Ishikawa (cell line): ENCODE data around the gene IFI27L1.

Experiments
- CEBPB ChIP-seq: IDR thresholded peaks from 2 replicates; pipeline ENCODE4 v1.6.1; 2012
- CREB1 ChIP-seq: IDR thresholded peaks from 2 replicates; pipeline ENCODE4 v1.6.1; 2012; ENCODE audit warnings: low read depth
- EGR1 ChIP-seq: IDR thresholded peaks from 2 replicates; pipeline ENCODE4 v1.6.1; 2012
- EP300 ChIP-seq: IDR thresholded peaks from 2 replicates; pipeline ENCODE4 v1.6.1; 2012; ENCODE audit warnings: borderline replicate concordance
- FOXM1 ChIP-seq: IDR thresholded peaks from 2 replicates; pipeline ENCODE4 v1.6.1; 2012; ENCODE audit warnings: low read depth, borderline replicate concordance
- MAX ChIP-seq: IDR thresholded peaks from 2 replicates; pipeline ENCODE4 v1.6.1; 2012
- NFIC ChIP-seq: IDR thresholded peaks from 2 replicates; pipeline ENCODE4 v1.6.1; 2012
- RAD21 ChIP-seq: IDR thresholded peaks from 2 replicates; pipeline ENCODE4 v1.6.1; 2012; ENCODE audit warnings: low read depth
- TAF1 ChIP-seq: IDR thresholded peaks from 2 replicates; pipeline ENCODE4 v1.6.1; 2012; ENCODE audit warnings: low read depth, mild to moderate bottlenecking
- TCF12 ChIP-seq: IDR thresholded peaks from 2 replicates; pipeline ENCODE4 v1.6.1; 2012; ENCODE audit warnings: low read depth
- TEAD4 ChIP-seq: IDR thresholded peaks from 2 replicates; pipeline ENCODE4 v1.6.1; 2012
- USF1 ChIP-seq: IDR thresholded peaks from 2 replicates; pipeline ENCODE4 v1.6.1; 2012
- YY1 ChIP-seq: IDR thresholded peaks from 2 replicates; pipeline ENCODE4 v1.6.1; 2012; ENCODE audit warnings: low read depth
- ZBTB7A ChIP-seq: IDR thresholded peaks from 2 replicates; pipeline ENCODE4 v1.6.1; 2012; ENCODE audit warnings: low read depth
- TF ChIP-seq, protein P1 (sequence below): IDR thresholded peaks from 2 replicates; pipeline ENCODE4 v1.6.1; 2012; ENCODE audit warnings: low read depth, mild to moderate bottlenecking

Gene IFI27L1

DNA sequence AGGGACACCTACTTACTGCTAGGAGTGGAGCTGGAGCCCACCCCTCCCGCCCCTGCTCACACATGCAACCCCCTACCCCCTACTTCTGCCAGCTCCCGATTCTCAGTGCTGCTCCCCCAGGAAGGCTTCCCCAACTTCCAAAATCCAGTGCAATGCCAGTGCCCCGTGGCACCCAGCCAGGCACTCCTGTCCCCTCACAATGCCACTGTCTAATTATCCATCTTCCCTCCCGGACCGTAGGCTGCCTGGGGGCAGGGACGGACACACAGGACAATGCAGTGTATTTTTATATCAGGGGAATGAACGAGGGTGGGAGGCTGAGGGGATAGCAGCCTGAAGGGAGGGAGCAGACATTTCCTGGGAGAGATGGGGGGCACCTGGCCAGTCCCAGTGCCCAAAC lies 42.6 kb upstream of the IFI27L1 start:
- TF ChIP-seq EGR1 (no peak), FOXM1 (no peak), TEAD4 (no peak), USF1 (no peak), MAX (no peak), RAD21 (no peak), YY1 (no peak), NFIC (no peak), CREB1 (no peak), EP300 (no peak), TAF1 (no peak), ZBTB7A (no peak)
- TF ChIP-seq, protein P1, sequence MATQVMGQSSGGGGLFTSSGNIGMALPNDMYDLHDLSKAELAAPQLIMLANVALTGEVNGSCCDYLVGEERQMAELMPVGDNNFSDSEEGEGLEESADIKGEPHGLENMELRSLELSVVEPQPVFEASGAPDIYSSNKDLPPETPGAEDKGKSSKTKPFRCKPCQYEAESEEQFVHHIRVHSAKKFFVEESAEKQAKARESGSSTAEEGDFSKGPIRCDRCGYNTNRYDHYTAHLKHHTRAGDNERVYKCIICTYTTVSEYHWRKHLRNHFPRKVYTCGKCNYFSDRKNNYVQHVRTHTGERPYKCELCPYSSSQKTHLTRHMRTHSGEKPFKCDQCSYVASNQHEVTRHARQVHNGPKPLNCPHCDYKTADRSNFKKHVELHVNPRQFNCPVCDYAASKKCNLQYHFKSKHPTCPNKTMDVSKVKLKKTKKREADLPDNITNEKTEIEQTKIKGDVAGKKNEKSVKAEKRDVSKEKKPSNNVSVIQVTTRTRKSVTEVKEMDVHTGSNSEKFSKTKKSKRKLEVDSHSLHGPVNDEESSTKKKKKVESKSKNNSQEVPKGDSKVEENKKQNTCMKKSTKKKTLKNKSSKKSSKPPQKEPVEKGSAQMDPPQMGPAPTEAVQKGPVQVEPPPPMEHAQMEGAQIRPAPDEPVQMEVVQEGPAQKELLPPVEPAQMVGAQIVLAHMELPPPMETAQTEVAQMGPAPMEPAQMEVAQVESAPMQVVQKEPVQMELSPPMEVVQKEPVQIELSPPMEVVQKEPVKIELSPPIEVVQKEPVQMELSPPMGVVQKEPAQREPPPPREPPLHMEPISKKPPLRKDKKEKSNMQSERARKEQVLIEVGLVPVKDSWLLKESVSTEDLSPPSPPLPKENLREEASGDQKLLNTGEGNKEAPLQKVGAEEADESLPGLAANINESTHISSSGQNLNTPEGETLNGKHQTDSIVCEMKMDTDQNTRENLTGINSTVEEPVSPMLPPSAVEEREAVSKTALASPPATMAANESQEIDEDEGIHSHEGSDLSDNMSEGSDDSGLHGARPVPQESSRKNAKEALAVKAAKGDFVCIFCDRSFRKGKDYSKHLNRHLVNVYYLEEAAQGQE = no peak

DNA sequence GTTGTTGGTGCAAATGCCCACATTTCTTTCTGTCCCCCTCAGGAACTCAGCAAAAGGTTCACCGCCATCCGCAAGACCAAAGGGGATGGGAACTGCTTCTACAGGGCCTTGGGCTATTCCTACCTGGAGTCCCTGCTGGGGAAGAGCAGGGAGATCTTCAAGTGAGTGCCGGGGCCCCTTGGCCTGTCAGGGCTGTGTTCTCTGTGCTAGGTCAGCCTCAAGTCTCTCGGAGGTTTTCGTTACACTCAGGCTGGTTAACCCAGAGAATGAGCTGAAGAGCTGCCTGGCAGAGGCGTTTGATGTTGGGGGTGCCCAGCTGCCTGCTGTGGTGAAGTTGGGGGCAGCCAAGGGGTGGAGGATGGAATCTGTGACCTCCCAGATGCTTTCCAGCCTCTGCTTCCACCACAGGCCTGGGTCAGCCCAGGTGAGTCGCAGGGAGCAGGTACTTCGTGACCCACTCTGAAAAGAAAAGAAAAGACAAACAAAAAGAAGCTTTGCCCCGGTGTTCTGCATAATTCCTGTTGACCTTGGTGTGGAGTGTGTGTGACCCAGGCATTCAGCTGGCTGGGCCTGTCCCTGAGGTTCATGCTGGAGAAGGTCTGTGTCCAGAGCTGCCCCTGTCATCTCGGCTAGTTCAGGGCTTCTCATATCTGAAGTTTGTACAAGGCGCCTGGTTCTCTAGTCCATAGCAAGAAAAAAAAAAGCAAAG lies 42.0 kb upstream of the IFI27L1 start:
- TF ChIP-seq TCF12 = no peak

GRCh38 chr14:94040247-94040646 lies 40.9 kb upstream of the IFI27L1 start:
- TF ChIP-seq EGR1 (no peak), ZBTB7A (no peak), YY1 (no peak), TAF1 (no peak), MAX (no peak), RAD21 (no peak), CEBPB (no peak), USF1 (no peak), EP300 (no peak), CREB1 (no peak)
- TF ChIP-seq, protein P1 = no peak

- TF ChIP-seq TEAD4 (no peak), NFIC (no peak), YY1 (no peak), CEBPB (no peak), FOXM1 (no peak), CREB1 (no peak), TCF12 (no peak), USF1 (no peak), RAD21 (no peak), MAX (no peak), EP300 (no peak), EGR1 (no peak), TAF1 (no peak), ZBTB7A (no peak)
- TF ChIP-seq, protein P1 = no peak
These were observed 40.3 kb upstream of the IFI27L1 start for GRCh38 chr14:94040796-94041195.
